ENCODE measurements around the gene C11orf42.

Gene C11orf42, protein sequence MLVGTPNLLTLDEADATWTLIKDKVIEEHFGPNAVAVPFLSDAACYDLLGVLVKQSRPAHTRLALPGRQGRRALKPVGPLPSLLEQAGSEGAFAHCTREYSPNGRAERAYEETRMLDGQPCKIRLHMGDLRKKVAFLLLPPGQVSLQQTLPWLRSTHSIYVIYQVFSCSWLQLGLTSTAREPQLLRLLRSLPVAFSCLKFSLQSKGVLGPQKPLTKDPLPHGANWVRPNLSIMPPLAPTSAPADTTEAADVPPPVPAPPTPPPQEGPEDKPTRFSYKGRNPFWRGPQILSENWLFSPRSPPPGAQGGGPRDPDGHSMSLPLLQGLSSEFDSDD

DNA sequence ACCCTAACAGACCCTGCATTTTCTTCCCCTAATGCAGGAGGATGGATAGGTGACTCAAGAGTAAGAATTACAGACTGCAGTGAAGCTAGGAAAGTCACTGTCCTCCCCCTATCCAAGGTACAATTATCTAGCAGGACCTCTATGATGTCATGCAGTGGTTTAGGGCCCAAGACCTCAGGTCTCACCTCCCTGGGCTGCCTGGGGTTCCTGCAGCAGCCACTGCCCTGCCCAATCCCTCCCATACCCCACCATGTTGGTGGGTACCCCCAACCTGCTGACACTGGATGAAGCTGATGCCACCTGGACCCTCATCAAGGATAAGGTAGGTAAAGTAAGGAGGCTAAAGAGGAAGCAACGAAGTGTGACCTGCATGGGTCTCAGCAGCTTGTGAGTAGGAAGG lies at the start of gene C11orf42:
TSS of gene C11orf42 (plus strand) at position 192 of the 400 bp plus-strand sequence. CDS start at position 251, 59 bp downstream.
- no peak for DNase-seq

DNA sequence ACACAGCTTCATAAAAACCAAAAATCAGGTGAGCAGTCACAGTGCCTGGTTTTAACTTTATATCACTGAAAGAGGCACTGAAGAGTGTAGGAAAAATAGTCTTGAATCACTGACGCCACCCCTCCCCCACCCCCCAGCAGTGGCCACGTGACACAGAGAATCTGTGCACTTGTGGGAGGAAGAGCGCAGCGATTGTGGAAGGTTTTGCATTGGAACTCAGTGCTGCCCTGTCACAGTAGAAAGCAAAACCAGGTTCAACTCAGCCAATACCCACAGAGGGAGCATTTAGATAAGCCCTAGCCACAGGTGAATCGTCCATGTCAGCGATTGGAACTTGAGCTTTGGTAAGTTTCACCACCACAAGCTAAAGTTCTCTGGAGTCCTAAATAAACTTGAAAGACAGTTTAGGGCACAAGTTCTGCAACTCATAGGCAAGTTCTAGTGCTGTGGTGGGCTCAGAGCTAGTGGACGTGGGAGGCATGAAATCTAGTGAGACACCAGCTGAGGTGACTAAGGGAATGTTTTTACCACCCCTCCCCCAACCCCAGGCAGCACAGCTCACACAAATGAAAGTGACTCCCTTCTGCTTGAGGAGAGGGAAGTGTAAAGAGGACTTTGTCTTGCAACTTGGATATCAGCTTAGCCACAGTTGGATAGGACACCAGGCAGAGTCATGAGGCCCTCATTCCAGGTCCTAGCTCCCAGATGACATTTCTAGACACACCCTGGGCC lies 48.6 kb upstream of the C11orf42 start:
- DNase-seq: no peak

DNA sequence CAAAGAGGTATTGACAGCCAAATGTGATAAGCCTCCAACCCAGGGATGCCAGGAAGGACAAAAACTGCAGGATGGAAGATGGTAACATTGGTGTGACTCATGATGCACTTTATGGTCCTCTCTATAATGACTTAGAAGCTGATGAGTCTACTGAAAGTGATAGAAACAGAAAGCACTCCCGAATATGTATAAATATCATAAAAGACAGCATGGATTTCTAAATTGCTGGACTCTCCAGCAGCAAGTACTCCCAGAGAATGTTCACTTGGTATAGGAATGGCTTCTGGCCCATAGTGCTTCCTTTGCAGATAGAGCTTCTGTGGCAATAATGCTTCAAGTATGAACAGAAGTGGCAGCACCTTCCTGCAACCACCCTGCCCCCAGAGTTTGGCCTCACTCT lies 35.1 kb upstream of the C11orf42 start, which contains the start of gene OR52B2:
TSS of gene OR52B2 (minus strand) at position 101 of the 400 bp plus-strand sequence. CDS start at position 101, 0 bp downstream.
- no peak for DNase-seq

DNA sequence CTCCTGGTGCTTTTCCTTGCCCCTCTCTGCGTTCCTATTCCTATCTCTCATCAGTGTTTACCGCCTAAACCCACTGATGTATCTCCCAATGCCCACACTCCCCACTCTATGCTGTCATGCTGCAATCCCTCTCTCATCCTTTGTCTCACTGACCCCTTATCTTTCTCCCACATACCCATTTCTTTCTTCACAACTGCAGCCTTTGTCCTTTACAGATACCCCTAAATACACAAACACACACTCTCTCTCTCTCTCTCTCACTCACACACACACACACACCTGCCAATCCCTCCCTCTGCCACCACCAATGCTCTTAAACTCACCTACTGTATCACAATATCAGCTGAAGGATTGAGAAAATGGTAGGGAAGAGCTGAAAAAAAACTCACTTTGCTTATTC lies 29.9 kb upstream of the C11orf42 start:
- DNase-seq: no peak

DNA sequence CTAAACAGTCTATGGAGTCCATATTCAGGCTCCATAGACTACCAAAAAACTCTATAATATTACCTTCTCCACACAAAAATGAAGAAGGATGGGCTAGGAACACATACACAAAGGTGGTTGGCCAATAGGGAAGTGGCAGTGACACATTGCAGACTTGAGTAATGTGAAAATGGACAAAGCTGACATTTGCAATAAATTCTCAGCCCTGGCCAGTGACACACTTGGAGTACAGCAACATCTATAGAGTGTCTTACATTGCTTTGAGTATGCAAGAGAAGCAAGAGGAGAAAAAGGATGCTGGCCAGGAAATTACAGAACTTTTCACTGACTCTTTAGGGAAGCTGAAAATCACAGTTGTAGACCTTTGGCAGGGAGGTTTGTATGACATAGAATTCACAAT lies 13.6 kb upstream of the C11orf42 start:
- DNase-seq: no peak

DNA sequence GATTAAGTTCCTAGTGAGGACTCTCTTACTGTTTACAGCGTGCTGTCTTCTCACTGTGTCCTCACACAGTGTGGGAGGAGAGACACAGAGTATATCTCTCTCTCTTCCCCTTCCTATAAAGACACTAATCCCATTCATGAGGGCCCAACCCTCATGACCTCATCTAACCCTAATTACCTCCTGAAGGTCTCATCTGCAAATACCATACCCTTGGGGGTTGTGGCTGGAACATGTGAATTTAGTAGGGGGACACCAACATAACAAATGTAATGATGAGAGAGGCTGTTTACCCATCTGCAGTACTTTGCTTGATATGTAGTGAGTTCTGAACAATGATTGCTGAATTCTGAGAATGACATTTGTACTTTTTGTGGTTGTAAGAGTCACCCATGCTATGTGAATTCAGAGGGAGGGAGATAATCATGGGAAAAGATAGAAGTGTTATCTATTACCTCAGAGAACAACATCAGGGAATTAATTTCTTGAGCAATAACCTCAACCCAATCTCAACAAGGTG lies 11.2 kb upstream of the C11orf42 start:
- no peak for DNase-seq

DNA sequence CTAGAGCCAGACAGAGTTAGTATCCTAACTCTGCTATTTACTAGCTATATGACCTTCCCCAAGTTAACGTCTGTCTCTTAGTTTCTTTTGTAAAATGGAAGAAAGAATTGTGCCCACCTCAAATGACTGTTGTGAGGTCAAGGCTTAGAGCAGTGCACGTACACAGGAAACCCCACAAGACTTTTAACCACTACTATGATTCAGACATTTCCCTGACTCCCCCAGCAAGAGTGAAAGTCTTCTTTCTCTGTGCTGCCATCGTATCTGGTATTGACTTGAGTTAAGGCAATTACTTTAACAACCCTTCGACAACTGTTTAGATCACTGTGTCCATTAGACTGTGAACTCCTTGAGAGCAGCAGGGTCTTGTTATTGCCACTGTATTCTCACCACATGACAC lies 9.0 kb upstream of the C11orf42 start:
- DNase-seq: no peak

DNA sequence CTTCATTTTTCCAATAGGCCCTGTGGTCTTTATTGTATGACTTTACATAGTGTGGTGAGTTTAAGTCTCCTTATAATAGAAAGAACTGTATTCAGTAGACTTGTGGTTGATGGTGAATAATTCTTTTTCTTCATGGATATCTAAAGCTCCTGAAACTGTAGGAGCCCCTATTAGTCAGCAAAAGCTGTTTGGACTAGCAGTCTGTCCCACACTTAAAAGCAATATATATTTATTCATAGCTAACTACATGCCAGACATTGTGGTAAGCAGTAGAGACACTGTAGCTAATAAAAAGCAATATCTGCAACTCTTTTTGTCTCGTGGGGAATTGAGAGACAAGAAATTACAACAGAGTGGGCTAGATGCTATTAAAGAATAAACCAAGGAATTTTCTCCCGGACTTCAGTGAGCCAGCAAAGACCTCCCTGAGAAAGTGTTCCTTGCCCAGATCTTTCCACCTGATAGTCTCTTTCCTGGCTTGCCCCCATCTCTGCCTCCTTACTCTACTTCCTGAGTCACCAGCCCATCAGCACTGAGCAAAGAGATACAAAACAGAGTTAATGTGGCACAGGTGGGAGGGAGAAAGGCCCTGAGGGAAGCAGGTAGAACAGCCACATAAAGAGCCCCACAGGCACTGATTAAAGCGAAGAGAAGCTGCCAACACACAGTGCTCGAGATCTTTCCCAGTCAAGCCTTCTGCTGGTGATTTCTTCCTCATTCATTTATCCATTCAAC lies 7.7 kb upstream of the C11orf42 start:
- DNase-seq: no peak

DNA sequence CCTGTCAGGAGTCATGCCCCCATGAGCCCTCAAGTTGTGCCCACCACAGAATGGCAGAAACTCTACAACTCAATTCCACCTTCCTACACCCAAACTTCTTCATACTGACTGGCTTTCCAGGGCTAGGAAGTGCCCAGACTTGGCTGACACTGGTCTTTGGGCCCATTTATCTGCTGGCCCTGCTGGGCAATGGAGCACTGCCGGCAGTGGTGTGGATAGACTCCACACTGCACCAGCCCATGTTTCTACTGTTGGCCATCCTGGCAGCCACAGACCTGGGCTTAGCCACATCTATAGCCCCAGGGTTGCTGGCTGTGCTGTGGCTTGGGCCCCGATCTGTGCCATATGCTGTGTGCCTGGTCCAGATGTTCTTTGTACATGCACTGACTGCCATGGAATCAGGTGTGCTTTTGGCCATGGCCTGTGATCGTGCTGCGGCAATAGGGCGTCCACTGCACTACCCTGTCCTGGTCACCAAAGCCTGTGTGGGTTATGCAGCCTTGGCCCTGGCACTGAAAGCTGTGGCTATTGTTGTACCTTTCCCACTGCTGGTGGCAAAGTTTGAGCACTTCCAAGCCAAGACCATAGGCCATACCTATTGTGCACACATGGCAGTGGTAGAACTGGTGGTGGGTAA lies 6.1 kb upstream of the C11orf42 start, which contains the start of gene OR52W1:
TSS of gene OR52W1 (plus strand) at position 51 of the 637 bp plus-strand sequence. CDS start at position 51, 0 bp downstream.
- DNase-seq: no peak

DNA sequence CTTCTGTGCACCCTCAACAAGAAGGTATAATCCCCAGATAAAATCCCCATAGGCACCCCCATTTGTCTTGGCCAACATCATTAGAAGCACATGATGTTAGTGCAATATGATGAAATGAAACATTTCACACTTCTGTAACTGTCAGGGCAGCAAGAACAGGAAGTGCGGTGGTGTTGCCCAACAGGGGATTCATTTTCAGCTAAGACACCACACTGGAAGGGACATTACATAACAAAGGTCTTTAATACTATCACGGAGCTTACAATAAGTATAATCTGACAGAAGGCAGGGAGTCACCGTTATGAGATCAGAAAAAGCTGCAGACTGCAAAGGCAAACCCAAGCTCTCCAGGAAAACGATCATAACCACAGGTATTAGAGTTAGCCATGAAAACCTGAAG lies 4.4 kb upstream of the C11orf42 start:
- DNase-seq: no peak

DNA sequence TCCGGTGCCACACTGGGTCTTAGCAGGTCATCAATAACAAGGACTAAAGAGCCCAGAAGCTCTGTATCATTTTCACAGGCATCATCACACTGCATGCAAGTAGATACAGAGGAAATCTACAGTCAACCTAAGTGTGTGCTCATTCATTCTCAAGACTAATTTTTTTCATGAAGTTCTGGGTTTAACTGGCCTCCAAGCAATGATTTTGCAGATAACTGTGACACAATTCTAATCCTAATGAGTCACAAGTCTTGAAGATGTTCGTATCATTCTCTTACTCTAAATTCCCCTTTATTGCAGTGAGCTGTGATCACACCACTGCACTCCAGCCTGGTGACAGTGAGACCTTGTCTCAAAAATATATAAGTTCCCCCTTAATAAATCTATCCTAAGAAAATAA lies 3.9 kb upstream of the C11orf42 start:
- no peak for DNase-seq

DNA sequence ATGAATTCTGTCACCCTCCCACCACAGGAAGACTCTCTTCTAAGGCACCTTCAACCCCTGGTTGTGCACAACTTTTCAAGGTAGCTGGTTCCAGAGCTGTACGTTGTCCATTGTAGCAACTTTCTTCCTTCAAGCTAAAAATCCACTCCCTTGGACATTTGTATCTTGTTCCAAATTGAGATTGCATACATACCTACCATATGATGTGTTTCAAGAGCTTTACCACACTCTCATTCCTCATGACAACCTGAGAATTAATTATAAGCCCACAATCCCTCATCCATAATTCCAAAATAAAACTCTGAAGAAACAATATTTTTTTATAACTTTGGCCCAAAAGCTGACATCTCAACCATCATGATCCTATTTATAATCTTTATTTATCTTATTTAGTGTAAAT lies 3.3 kb upstream of the C11orf42 start:
- DNase-seq: no peak

DNA sequence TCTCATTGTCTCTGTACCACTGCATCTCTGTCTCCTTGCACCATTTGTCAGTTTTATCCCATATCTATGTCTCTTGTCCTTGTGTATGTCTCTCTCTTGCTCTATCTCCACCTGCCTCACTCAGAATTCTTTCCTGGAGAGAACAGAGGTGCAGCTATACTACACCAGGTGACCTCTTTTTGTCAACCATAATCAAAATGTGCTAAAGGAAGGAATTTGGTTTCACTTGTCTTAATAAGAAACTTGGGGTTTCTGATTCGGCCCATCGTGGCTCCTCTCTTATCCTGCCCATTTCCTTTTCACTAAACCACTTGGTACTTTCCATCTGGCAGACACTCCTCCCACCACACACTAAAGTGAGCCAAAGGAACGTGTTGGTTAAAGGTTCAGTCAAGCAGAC lies 2.0 kb upstream of the C11orf42 start:
- no peak for DNase-seq

DNA sequence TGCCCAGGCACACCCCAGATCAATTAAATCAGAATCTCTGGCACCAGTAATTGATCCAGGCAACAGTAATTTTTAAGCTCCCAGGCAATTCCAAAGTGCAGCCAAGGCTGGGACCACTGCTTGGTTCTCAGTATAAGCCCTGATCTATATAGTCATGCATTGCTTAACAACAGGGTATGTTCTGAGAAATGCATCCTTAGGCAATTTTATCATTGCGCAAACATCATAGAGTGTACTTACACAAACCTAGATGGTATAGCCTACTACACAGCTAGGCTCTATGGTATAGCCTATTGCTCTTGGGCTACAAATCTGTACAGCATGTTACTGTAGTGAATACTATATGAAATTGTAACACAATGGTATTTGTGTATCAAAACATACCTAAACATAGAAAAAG lies 651 bp upstream of the C11orf42 start:
- DNase-seq: no peak

DNA sequence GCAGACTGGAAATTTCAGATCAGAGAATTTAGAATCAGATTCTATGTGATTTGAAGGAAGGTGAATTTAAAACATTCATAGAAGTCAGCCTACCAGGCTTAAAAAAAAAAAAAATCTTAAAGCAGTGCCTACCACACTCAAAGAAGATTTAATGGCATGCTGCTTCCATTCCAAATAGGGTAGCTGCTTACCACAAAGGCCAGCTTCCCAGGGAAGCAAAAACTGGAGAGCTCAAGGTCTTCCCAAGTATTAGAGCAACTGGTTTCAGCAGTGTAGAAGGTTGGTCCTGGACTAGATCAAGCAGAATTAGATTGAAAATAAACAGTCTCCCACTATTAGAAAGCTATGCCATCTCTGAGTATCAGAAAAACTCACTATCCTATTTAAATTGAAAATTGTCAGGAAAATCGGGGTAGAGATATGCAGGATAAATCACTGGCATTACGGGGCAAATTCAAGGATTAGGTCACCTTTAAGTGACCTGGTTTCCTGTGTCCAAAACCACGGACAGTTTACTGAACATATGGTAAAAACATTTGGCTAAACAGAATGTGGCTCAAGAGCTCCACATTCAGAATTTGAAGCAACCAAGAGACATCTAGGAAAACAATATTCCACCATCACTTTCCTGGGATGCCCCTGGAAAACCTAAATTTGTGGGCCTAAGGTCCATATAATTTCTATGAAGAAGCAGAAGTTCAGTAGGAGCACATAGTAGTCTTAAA lies 1.3 kb downstream of the C11orf42 start:
- no peak for DNase-seq

DNA sequence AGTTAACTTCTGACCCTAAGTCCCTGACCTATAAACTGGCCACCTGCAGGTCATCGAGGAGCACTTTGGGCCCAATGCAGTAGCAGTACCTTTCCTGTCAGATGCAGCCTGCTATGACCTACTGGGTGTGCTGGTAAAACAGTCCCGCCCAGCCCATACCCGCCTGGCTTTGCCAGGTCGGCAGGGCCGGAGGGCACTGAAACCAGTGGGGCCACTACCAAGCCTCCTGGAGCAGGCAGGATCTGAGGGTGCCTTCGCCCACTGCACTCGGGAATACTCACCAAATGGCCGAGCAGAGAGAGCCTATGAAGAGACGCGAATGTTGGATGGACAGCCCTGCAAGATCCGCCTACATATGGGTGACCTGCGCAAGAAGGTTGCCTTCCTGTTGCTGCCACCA lies 4.4 kb downstream of the C11orf42 start:
- no peak for DNase-seq

DNA sequence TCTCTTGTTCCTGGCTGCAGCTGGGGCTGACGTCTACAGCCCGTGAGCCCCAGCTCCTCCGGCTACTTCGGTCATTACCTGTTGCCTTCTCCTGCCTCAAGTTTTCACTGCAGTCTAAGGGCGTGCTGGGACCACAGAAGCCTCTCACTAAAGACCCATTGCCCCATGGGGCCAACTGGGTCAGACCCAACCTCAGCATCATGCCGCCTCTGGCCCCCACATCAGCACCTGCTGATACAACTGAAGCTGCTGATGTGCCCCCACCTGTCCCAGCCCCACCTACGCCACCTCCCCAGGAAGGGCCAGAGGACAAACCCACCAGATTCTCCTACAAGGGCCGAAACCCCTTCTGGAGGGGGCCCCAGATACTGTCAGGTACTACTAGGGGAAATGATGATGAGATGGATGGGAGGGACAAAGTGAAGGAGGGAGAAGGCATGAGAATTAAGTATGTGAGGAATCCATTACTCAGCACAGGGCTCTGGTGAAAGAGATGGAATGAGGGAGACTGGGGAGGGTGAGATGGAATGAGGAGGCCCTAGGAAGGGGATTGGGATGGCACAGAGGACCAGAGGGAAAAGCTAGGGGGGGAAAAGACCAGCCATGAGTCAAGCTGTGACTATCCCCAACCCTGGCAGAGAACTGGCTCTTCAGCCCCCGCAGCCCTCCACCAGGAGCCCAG lies 5.1 kb downstream of the C11orf42 start:
- no peak for DNase-seq

DNA sequence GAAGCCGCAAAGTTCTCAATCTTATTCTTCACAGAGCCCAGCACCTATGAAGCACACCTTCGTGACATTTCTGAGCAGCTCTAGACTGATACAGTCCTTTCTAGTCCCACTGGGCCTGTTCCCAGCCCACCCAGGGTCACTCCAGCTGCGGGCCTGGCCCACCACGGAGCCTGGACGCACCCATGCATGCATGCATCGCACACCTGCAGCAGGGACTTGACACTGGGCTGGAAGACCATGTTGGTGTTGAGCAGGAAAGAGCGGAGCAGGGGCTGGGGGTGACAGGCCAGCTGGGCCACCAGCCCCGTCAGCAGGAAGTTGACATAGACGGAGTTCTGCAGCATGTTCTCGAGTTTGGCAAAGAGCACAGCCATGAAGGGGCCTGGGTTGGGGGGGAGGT lies 9.2 kb downstream of the C11orf42 start:
- DNase-seq: no peak

DNA sequence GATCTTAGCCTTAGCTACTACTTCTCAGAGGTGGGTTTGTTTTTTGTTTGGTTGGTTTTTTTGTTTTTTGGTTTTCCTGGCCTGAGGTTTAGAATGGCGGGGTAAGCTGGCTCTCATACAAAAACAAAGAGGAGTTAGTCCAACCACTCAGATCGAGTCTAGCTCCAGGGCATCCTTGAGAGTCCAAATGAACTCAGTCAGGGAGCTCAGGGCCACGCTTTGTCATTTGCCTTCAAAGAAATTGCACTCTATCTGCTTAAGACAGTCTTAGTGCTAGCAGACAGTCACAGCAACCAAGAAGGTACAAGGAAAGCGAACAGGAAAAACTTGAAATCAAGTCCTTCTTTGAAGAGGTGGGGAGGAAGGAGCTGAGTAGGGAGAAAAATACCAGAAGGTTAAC lies 11.1 kb downstream of the C11orf42 start:
- no peak for DNase-seq

DNA sequence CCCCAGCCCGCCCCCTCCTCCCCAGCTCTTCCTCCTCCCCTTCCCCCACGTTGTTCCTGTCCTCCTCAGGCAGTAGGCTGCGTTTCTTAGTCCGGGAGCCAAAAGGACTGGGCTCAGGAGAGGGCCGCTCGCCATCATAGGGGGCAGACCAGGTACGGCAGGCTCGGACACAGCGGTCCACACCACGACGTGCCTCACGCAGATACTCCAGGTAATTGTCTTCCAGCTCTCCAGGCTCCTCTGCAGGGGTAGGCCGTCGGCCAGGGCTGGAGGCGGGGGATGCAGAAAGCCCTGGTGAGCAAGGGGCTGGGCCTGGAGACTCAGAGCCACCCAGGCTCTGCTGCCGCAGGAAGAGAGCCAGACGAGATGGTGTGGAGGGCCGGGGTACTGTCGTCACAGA lies 12.4 kb downstream of the C11orf42 start:
- no peak for DNase-seq

DNA sequence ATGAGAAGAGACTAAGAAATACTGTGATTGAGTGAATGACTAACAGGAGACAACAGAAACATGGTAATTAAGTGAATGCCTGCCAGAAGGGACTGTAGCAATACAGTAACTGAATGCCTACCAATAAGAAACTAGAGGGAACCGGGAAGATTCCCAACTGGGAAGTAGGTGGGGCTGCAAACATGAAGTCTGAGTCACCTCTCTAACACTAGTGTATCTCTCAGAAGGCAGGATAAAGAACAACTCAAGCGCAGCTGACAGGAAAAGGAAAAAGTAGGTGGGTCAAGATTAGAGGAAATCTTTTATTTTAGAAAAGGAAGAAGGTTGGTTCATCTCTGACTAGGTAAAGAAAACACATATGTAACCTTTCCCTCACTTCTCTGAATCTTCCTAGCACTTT lies 14.0 kb downstream of the C11orf42 start:
- no peak for DNase-seq

DNA sequence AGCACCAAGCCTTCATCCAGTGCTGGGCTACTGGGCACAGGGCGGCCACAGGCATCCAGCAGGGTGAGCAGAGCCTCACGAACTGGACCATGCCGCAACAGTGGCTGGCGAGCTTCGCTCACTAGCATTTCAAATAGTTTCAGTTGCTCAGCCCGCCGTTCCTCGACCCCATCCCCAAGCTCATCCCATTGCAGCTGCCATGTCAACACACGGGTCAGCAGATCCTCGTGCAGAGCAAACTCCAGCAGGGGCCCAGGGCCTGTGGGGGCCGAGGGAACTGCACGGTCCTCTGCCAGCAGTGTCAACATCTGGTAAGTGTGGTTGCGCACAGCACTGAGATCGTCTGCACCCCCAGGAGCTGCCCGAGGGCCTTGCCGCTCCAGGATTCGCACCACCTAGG lies 18.5 kb downstream of the C11orf42 start:
- DNase-seq: no peak
